H1 (cell line): ENCODE measurements around the gene IL6R. TPM values are rescaled to one million over a fixed set of nuclear protein-coding genes. Genes with fewer than 3 reads are reported as not detected.

Experiments
- CTCF ChIA-PET: fragments of 300-600 bp; sonication (Branson Sonifier 250); formaldehyde crosslinking; loops from one replicate; lab custom pipeline; 2021; ENCODE audit not compliant: partially characterized antibody; lab: Charles Lee
- POLR2A ChIA-PET: fragments of 300-600 bp; sonication (Branson Sonifier 250); formaldehyde crosslinking; loops from one replicate; lab custom pipeline; 2021; ENCODE audit warnings: inconsistent platforms; ENCODE audit not compliant: partially characterized antibody; lab: Charles Lee
- DNase-seq, 2 experiments: peaks; one replicate each; pipeline versions ENCODE4 v3.0.0 to v3.0.0-alpha.2; 2010 to 2022; ENCODE audit warnings: low spot score in 2 of 2, low read depth in 1 of 2, mixed read lengths in 1 of 2
- FAIRE-seq: peaks from 2 replicates; lab custom pipeline; 2011; peaks lifted over from hg19 to GRCh38; lab: Jason Lieb, UNC
- H2AFZ ChIP-seq: 2 replicates; pipeline ENCODE4 v1.8.1; 2012; ENCODE audit warnings: low read length, inconsistent platforms
- H2AK5ac ChIP-seq: 2 replicates; pipeline ENCODE4 v1.6.1; 2013; ENCODE audit warnings: low read depth, low read length
- H2BK120ac ChIP-seq: replicated peaks from 2 replicates; pipeline ENCODE3; 2013; ENCODE audit warnings: low read depth, low read length, inconsistent platforms
- H2BK12ac ChIP-seq: 2 replicates; pipeline ENCODE4 v1.6.1; 2013; ENCODE audit warnings: low read depth, low read length
- H2BK15ac ChIP-seq: 2 replicates; pipeline ENCODE4 v1.6.1; 2013; ENCODE audit warnings: low read length
- H2BK20ac ChIP-seq: 2 replicates; pipeline ENCODE4 v1.6.1; 2013; ENCODE audit warnings: low read length
- H2BK5ac ChIP-seq: 2 replicates; pipeline ENCODE4 v1.6.1; 2013; ENCODE audit warnings: low read depth, low read length
- H3K14ac ChIP-seq: 2 replicates; pipeline ENCODE4 v1.6.1; 2013; ENCODE audit warnings: inconsistent platforms; ENCODE audit not compliant: insufficient read length
- H3K18ac ChIP-seq: 2 replicates; pipeline ENCODE4 v1.6.1; 2013; ENCODE audit warnings: low read length; ENCODE audit errors: extremely low read depth
- H3K23ac ChIP-seq: 2 replicates; pipeline ENCODE4 v1.6.1; 2013; ENCODE audit warnings: inconsistent platforms; ENCODE audit not compliant: insufficient read length
- H3K23me2 ChIP-seq: 2 replicates; pipeline ENCODE4 v1.6.1; 2013; ENCODE audit warnings: low read depth, low read length
- H3K27ac ChIP-seq: 2 replicates; pipeline ENCODE4 v1.6.1; 2011; ENCODE audit warnings: low read depth, low read length, inconsistent platforms
- H3K27me3 ChIP-seq, 4 experiments: replicated peaks in 1 of 4; 1 replicate in 1 of 4; 2 replicates in 3 of 4; pipeline versions ENCODE4 v1.6.1 to v1.8.1; 2011 to 2013; ENCODE audit warnings: low read length in 3 of 4, mild to moderate bottlenecking in 3 of 4, inconsistent platforms in 2 of 4, mixed read lengths in 2 of 4, moderate library complexity in 1 of 4; ENCODE audit not compliant: control insufficient read depth in 3 of 4, insufficient read depth in 3 of 4; ENCODE audit errors: extremely low read depth in 1 of 4
- H3K36me3 ChIP-seq, 4 experiments: 2 replicates each; pipeline versions ENCODE4 v1.6.1 to v1.8.1; 2011 to 2013; ENCODE audit warnings: mild to moderate bottlenecking in 4 of 4, low read length in 3 of 4, moderate library complexity in 2 of 4, control low read depth in 1 of 4, inconsistent platforms in 1 of 4; ENCODE audit not compliant: insufficient read depth in 4 of 4, control insufficient read depth in 2 of 4
- H3K4ac ChIP-seq: replicated peaks from 2 replicates; pipeline ENCODE3; 2013; ENCODE audit warnings: low read length, low read depth, mixed read lengths, inconsistent platforms; ENCODE audit not compliant: insufficient read length
- H3K4me1 ChIP-seq, 4 experiments: replicated peaks in 1 of 4; 1 replicate in 1 of 4; 2 replicates in 3 of 4; pipeline versions ENCODE4 v1.6.1 to v1.8.1; 2011 to 2013; ENCODE audit warnings: low read length in 3 of 4, inconsistent platforms in 2 of 4, mixed read lengths in 1 of 4; ENCODE audit not compliant: insufficient read depth in 4 of 4, control insufficient read depth in 3 of 4
- H3K4me2 ChIP-seq, 2 experiments: 2 replicates each; pipeline versions ENCODE4 v1.6.1 to v1.8.1; 2011 to 2013; ENCODE audit warnings: low read depth in 2 of 2, low read length in 2 of 2, control low read depth in 1 of 2, inconsistent platforms in 1 of 2, mild to moderate bottlenecking in 1 of 2; ENCODE audit not compliant: insufficient read depth in 1 of 2
- H3K4me3 ChIP-seq, 4 experiments: fragments of 200-600, 300-600 bp in 1 of 4; sonication (generic), shearing (Covaris generic), sonication (Bioruptor Twin) in 1 of 4; 2 replicates each; pipeline versions ENCODE4 v1.5.1 to v1.8.1; 2011 to 2016; ENCODE audit warnings: low read length in 4 of 4, low read depth in 3 of 4, control low read depth in 2 of 4, inconsistent platforms in 2 of 4, mild to moderate bottlenecking in 2 of 4, mixed read lengths in 1 of 4, moderate library complexity in 1 of 4; ENCODE audit not compliant: insufficient read depth in 2 of 4; ENCODE audit errors: extremely low read depth in 1 of 4
- H3K56ac ChIP-seq: replicated peaks from 2 replicates; pipeline ENCODE3; 2013; ENCODE audit warnings: low read depth, mild to moderate bottlenecking, mixed read lengths, low read length, inconsistent platforms; ENCODE audit not compliant: insufficient read length
- H3K79me1 ChIP-seq: 2 replicates; pipeline ENCODE4 v1.6.1; 2013; ENCODE audit warnings: low read depth, low read length, control low read depth
- H3K79me2 ChIP-seq, 2 experiments: 2 replicates each; pipeline versions ENCODE4 v1.6.1 to v1.8.1; 2012 to 2013; ENCODE audit warnings: low read length in 2 of 2, mild to moderate bottlenecking in 2 of 2, inconsistent platforms in 1 of 2; ENCODE audit not compliant: insufficient read depth in 2 of 2, control insufficient read depth in 1 of 2
- H3K9ac ChIP-seq, 4 experiments: replicated peaks in 1 of 4; 1 replicate in 1 of 4; 2 replicates in 3 of 4; pipeline versions ENCODE4 v1.6.1 to v1.8.1; 2011 to 2013; ENCODE audit warnings: low read depth in 3 of 4, low read length in 3 of 4, control low read depth in 2 of 4, mild to moderate bottlenecking in 2 of 4, moderate library complexity in 2 of 4, inconsistent platforms in 1 of 4; ENCODE audit errors: extremely low read depth in 1 of 4
- H3K9me3 ChIP-seq, 2 experiments: 2 replicates each; pipeline versions ENCODE4 v1.6.1 to v1.8.1; 2012 to 2013; ENCODE audit warnings: mild to moderate bottlenecking in 2 of 2, moderate library complexity in 2 of 2, control low read depth in 1 of 2, inconsistent platforms in 1 of 2, low read depth in 1 of 2, low read length in 1 of 2, mixed read lengths in 1 of 2; ENCODE audit not compliant: insufficient read depth in 2 of 2
- H4K20me1 ChIP-seq, 2 experiments: replicated peaks in 1 of 2; 2 replicates each; pipeline versions ENCODE3 to v1.8.1; 2011 to 2013; ENCODE audit warnings: inconsistent platforms in 2 of 2, low read length in 2 of 2, mild to moderate bottlenecking in 1 of 2; ENCODE audit not compliant: insufficient read depth in 2 of 2, control insufficient read depth in 1 of 2
- H4K5ac ChIP-seq: 2 replicates; pipeline ENCODE4 v1.6.1; 2013; ENCODE audit warnings: low read length, low read depth, mixed read lengths, inconsistent platforms; ENCODE audit not compliant: insufficient read length
- H4K8ac ChIP-seq: 2 replicates; pipeline ENCODE4 v1.8.0; 2013; ENCODE audit warnings: mild to moderate bottlenecking, moderate library complexity, low read length, inconsistent platforms; ENCODE audit not compliant: insufficient read depth; ENCODE audit errors: extremely low read depth
- H4K91ac ChIP-seq: replicated peaks from 2 replicates; pipeline ENCODE3; 2013; ENCODE audit warnings: low read length, mixed read lengths, inconsistent platforms; ENCODE audit not compliant: insufficient read length
- CBX5 ChIP-seq: fragments of 300-800, 300-1000 bp; sonication (generic); IDR thresholded peaks from 2 replicates; pipeline ENCODE4 v1.7.1; 2016; ENCODE audit warnings: antibody characterized with exemption, low read length, low read depth
- CEBPB ChIP-seq: IDR thresholded peaks from 2 replicates; pipeline ENCODE4 v1.6.1; 2012; ENCODE audit warnings: low read depth, low read length
- POLR2A ChIP-seq, 2 experiments: IDR thresholded peaks; 1 replicate in 1 of 2; 2 replicates in 1 of 2; pipeline ENCODE4 v1.6.1; 2011; ENCODE audit warnings: low read depth in 2 of 2, low read length in 2 of 2, mild to moderate bottlenecking in 2 of 2; ENCODE audit errors: control extremely low read depth in 1 of 2
- SIRT6 ChIP-seq: IDR thresholded peaks from one replicate; pipeline ENCODE4 v1.7.1; 2012; ENCODE audit warnings: low read length, inconsistent platforms
- SIX5 ChIP-seq: IDR thresholded peaks from 2 replicates; pipeline ENCODE4 v1.6.1; 2011; ENCODE audit warnings: mild to moderate bottlenecking, low read depth, low read length
- SUZ12 ChIP-seq: fragments of 200-600 bp; sonication (generic); IDR thresholded peaks from 2 replicates; pipeline ENCODE4 v1.6.1; 2012; ENCODE audit warnings: mild to moderate bottlenecking, inconsistent platforms, low read length, moderate library complexity, mixed read lengths
- ZNF274 ChIP-seq: IDR thresholded peaks from 2 replicates; pipeline ENCODE4 v1.7.0; 2012; ENCODE audit warnings: low read length, borderline replicate concordance; ENCODE audit errors: extremely low read depth
- WGBS, 2 experiments: shearing (Covaris generic) in 1 of 2; methylation state at CpG; one replicate each; pipeline versions ENCODE4 v1.1.6 to v1.1.7; 2013 to 2015; ENCODE audit warnings: low lambda C conversion rate in 2 of 2, mixed read lengths in 2 of 2, inconsistent platforms in 1 of 2, low coverage in 1 of 2, missing lambda C conversion rate in 1 of 2; ENCODE audit not compliant: insufficient replicate concordance in 2 of 2, insufficient coverage in 1 of 2, insufficient read length in 1 of 2; ENCODE audit errors: extremely low coverage in 1 of 2, missing lambda C conversion rate in 1 of 2; 5-methylcytosine and 5-hydroxymethylcytosine counted together
- polyA plus RNA-seq, 7 experiments: library from polyadenylated mRNA; depleted of rRNA in 3 of 7; stranded (reverse) in 5 of 7; unstranded in 2 of 7; fragments of >200 nt in 5 of 7; fragments of 200-250 nt in 2 of 7; gene quantifications; 1 replicate in 5 of 7; 2 replicates in 1 of 7; 4 replicates in 1 of 7; pipeline versions ENCODE4 v1.2.1 to v1.2.3, GENCODE V29; 2011 to 2013; ENCODE audit warnings: missing spikeins in 2 of 7, mixed read lengths in 2 of 7
- total RNA-seq: library from RNA; stranded (reverse); fragmentation: NEBNext Ultra II Directional; extraction: Animal tissue kit (Norgen Biotek cat#: 25700); gene quantifications from 2 replicates; pipeline ENCODE4 v1.2.1, GENCODE V29; 2021

Gene IL6R
- total and polyA plus RNA-seq, 2 of the 8 experiments (the other 6 are each of a cell fraction or from before 2014, with no cell fraction given), result 2.3 to 3.0 TPM

- Histone ChIP-seq H3K27ac (no peak overlapping the region), H2BK120ac (no peak overlapping the region), H3K23ac (no peak overlapping the region), H3K14ac (no peak overlapping the region), H3K9ac (no peak overlapping the region), H4K8ac (no peak overlapping the region), H3K4me2 (no peak overlapping the region), H3K79me2 (no peaks in the 10 kb centered on the region), H4K5ac (no peak overlapping the region), H3K4me1 (peaks cover 0 to 5% (median 1%) of the 10 kb centered on the region in 4 experiments; a peak in 3 of 7 replicates), H3K56ac (no peak overlapping the region), H3K18ac (no peak overlapping the region), H2AK5ac (no peak overlapping the region), H2AFZ (no peak overlapping the region), H3K4ac (no peak overlapping the region), H4K91ac (no peak overlapping the region), H2BK20ac (no peak overlapping the region), H3K27me3 (no peaks in the 10 kb centered on the region), H3K23me2 (no peaks in the 10 kb centered on the region), H3K79me1 (no peaks in the 10 kb centered on the region), H3K4me3 (no peak overlapping the region), H3K36me3 (no peaks in the 10 kb centered on the region), H4K20me1 (no peaks in the 10 kb centered on the region), H2BK12ac (no peak overlapping the region), H2BK15ac (no peak overlapping the region), H3K9me3 (no peaks in the 10 kb centered on the region), H2BK5ac (no peak overlapping the region)
- ChIA-PET CTCF (interaction anchor here (0.7 to 1.8 kb wide), 6 partner anchors 12 to 123 kb away, joined by 3 to 7 read pairs (median 5); no protein-coding TSS in a partner anchor), POLR2A (interaction anchor here (1.0 kb wide), 1 partner anchor 45 kb away, joined by 3 read pairs; no protein-coding TSS in a partner anchor)
- no peak for DNase-seq
- WGBS, 2 experiments, result 74% methylated on average over 5 of the region's 5 CpGs; no CpG with 5 or more reads in 1 of the 2 experiments
- no peak for FAIRE-seq
- TF ChIP-seq CEBPB (no peak), SIX5 (no peak), SIRT6 (no peak), SUZ12 (no peak), POLR2A (IDR thresholded peaks at IDR 0.05; ENCODE audit: control extremely low read depth in 1 of 2, low read depth in 2 of 2, low read length in 2 of 2) (no peak), CBX5 (no peak), ZNF274 (no peak)
Observed at GRCh38 chr1:154423304-154423987, 18.3 kb downstream of the IL6R start.
